NCI-H146 (cell line): ENCODE data around the gene FGF3.

Source experiments
- DNase-seq: peaks from one replicate; lab custom pipeline; 2025; lab: John Stamatoyannopoulos, UW

FGF3 gene

GRCh38 chr11:69804769-69805508, 14.3 kb downstream of the FGF3 start:
- no peak for DNase-seq

DNA sequence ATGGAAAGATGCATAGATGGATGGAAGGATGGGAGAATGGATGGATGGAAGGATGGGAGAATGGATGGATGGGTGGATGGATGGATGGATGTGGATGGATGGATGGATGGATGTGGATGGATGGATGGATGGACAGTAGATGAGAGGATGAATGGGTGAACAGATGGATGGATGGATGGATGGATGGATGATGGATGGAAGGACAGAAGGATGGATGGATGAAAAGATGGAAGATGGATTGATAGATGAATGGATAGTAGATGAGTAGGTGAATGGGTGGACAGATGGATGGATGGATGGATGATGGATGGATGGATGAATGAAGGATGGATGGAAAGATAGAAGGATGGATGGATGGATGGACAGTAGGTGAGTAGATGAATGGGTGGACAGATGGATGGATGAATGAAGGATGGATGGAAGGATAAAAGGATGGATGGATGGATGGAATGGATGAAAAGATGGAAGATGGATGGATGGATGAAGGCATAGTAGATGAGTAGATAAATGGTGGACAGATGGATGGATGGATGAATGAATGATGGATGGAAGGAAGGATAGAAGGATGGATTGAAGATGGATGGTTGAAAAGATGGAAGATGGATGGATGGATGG, 15.5 kb downstream of the FGF3 start:
- DNase-seq = no peak

DNA sequence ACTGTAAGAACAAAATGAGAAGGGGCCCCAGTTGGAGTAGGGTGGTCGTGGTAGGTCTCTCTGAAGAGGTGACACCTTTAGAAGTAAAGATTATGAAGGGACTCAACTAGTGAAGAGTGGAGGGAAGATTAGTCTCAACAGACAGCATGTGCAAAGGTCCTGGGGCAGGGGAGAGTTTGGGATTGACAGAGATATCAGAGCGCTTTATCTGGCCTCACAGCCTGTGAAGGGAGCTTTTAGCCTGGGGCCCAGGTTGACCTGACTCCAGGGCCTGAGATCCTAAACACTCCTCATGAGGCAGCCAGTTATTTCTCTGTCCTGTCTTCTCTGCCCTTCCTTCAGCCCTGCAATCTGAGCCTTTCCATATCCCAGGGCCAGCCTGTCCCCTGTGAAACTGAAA, 16.2 kb downstream of the FGF3 start:
- no peak for DNase-seq

DNA sequence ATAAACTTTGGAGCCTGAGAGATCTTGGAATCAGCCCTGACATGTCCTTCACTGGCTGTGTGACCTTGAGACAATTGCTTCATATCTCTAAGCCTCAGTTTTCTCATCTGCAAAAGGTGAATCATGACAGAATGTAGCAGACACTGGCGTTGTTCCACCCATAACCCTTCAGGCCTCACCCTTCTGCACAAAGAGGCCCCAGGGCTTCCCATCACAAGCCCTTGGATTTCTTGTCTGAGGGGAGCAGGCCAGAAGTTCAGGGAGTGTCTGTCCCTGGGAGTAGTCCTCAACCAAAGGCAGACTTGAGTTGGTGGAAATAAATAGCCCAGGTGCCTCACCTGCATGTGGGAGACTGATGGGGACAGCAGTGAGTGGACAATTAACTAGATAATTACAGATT, 16.6 kb downstream of the FGF3 start:
- DNase-seq = no peak

DNA sequence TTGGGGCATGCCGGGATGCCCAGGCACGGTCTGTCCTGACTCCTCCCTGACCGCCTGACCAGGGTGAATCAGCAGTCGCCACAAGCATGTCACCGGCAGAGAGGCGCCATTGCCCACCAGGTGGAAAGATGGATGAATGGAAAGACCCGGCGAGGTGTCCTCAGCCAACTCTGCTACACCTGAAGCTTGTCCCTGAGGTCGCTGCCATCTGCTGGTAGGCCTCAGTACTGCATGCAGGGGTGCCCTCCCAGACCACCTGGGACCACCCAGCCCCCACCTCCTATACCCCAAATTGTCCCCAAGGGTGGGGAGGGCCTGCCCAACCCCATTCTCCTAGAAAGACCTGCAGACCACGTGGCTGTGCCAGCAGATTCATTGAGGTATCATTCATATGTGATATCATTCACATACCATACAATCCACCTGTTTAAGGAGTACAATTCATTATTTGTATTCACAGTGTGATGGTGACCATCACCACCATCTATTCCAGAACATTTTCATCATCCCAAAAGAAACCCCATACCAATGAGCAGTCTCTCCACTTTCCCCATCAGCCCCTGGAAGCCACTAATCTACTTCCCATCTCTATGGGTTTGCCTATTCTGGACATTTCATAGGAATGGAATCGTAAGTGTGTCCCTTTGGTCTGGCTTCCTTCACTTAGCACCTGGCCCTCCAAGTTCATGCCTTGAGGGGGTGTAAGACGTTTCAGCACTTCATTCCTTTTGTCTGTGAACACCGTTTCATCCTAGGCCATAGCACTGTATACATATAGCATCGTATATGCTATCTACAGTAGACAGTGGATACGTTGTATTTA, 17.5 kb downstream of the FGF3 start:
- DNase-seq = peak; percentile 46

DNA sequence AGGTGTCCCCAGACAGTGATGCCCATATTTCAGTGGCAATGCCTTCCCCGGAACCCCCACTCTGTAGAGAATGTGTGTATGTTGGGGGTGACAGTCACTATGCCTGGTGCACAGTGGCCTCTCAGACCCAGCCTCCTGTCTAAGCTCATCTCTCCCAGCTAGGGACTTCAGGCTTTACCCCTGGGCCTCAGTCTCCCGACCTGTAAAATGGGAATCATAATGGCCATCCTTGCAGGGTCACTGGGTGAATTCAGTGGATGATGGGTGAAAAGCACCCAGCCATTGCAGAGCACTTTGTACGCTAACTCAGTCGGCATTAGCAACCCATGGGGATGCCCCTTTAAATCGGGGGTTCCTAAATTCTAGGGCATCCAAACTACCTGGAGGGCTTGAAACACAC, 18.9 kb downstream of the FGF3 start:
- DNase-seq = no peak

GRCh38 chr11:69799582-69799981, 19.6 kb downstream of the FGF3 start:
- DNase-seq = no peak

DNA sequence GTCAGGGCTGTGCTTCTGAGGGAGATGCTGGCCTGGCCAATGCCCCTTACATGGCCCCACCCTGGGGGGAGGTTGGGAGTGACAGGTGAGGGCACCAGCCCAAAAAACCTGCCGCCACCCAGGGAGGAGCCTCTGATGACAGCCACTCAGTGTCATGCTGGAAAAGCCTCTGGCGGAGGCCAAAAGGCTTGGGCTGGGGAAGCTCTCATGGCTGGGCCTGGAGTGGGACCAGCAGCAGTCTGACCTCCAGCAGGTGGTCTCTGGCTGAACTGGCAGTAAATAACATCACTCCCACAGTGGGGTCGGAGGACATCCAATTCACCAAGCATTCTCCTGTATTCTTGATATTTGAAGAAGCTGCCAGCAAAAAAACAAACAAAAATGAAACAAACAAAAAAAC, 20.1 kb downstream of the FGF3 start:
- DNase-seq = no peak

GRCh38 chr11:69797737-69798528, 21.3 kb downstream of the FGF3 start:
- no peak for DNase-seq

DNA sequence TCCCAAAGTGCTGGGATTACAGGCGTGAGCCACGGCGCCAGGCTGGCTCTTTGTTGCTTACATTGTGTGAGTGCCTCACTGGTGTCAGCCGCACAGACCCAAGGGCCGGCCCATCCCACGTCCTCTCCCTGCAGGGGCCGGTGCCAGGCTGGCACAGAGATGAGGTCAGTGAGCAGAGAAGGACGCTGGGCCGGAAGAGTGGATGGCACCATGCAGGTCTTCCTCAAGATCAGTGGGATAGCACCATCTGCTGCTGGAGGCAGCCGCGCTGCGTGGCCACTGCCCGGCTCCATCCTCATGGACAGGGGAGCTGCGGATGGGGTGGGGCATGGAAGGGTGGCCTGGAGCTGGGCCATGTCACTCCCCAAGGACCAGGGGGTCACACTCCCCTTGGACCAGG, 22.1 kb downstream of the FGF3 start:
- DNase-seq = no peak

GRCh38 chr11:69796063-69796462, 23.2 kb downstream of the FGF3 start:
- no peak for DNase-seq

- DNase-seq = no peak
These were observed 27.7 kb downstream of the FGF3 start for GRCh38 chr11:69791276-69792180.

DNA sequence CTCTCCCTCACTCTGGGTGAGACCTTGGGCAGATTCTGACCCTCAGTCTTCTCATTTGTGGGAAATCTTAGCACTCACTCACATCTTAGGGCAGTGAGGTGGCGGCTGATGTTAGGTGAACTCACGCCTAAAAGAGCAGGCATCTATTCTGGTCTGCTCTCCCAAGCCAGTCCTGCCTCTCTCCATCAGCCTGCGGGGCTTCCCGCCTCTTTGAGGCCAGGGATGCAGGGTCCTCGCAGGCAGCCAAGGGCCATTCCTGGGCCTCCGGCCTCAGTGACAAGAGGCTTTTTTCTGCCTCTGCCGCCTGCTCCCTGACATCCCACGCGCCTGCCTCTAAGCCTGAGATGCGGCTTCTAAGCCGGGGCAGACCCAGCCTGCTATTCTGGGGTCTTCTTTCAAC, 30.3 kb downstream of the FGF3 start:
- no peak for DNase-seq

- DNase-seq = no peak
These were observed 31.3 kb downstream of the FGF3 start for GRCh38 chr11:69787906-69788305.

DNA sequence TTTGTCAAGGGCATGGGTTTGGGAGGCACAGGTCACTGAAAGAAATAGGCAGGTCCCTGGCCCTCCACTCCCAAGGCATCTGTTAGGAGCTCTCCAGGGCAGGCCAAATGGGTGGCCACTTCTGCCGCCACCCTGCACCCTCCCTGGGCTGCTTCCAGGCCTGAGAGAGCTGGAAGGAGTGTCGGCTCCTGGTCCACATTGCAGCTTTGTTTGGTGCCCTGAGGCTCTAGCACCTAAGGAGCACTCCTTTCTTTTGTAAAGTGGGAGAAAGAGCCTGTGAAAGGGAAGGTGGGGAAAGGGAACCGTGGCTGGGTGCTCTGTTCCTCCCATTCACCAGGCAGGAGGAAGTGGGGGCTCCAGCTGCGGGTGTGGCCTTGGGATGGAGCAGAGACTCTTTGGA, 31.8 kb downstream of the FGF3 start:
- DNase-seq = no peak

DNA sequence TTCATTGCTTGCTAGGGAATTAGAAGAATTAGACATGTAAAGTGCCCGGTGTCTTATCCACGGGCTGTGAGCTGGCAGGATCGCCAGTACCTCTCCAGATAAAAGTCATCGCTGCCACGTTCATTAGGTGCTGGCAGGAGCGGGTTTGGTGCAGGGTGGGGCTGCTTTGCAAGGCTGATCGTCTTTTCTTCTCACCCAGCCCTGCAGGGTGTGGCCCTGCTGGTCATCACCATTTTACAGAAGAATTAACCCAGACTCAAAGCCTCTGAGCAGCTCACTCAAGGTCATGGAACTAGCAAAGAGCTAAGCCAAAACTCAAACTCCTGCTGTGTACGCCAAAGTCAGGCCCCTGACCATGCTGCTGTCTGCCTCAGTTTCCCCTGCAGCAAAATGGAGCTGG, 38.0 kb downstream of the FGF3 start:
- no peak for DNase-seq

DNA sequence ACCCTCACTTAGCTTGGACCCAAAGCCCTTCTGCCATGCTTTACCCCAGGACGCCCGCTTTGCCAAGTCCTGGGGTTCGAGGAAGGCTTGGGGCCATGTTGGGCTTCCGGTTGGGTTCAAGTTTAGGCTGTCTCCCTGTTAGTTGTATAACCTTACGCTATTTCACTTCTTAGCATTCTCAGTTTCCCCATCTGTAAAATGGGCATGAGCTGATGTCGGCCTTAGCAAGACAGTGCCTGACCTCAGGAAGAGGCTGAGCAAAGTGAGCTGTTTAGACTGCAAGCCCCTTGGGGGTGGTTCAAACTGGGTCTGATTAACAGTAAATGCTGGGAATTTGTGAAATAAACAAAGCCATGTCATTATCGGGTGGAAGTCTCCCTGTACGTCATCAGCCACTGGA, 40.8 kb downstream of the FGF3 start:
- no peak for DNase-seq

DNA sequence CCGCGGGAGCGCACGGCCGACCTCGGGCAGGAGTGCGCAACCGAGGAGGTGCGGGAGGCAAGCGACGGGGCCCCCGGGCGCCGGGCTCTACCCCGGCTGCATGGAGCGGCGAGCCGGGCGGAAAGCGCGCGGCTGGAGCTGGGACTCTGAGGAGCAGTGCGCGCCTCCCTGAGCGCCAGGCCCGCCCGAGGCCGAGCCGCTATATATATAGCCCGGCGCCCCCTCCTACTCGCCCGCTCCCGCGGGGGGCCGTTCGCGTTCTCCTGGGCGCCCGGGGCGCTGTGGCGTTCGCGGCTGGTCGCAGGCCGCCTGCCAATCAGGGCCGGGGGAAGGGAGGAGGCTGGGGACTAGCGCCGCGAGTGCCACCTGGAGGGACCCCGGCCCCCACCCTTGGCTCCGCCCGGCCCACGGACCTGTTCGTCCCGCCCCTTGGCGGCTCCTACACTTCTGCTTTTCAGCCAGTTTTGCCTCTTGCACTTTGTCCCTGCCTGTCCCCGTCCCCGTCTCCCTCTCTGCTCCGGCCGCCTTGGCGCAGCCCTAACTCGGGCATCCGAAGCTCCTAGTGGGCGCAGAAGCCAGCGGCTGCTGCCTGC, 44.0 kb downstream of the FGF3 start, which contains the start of gene FGF4:
Gene FGF4 (minus strand): TSS at position 179 of the 593 bp plus-strand sequence. CDS start 257 bp downstream, outside the sequence.
- DNase-seq = no peak

GRCh38 chr11:69774354-69775162, 44.7 kb downstream of the FGF3 start:
- no peak for DNase-seq
